ENCODE results near the gene CTNNA3. TPM values are rescaled to one million over a fixed set of nuclear protein-coding genes. Genes with fewer than 3 reads are reported as not detected.

CTNNA3 gene
- total and polyA plus RNA-seq, 2 donors (not counting 3 experiments of a cell fraction or from before 2014, with no cell fraction given): not detected

DNA sequence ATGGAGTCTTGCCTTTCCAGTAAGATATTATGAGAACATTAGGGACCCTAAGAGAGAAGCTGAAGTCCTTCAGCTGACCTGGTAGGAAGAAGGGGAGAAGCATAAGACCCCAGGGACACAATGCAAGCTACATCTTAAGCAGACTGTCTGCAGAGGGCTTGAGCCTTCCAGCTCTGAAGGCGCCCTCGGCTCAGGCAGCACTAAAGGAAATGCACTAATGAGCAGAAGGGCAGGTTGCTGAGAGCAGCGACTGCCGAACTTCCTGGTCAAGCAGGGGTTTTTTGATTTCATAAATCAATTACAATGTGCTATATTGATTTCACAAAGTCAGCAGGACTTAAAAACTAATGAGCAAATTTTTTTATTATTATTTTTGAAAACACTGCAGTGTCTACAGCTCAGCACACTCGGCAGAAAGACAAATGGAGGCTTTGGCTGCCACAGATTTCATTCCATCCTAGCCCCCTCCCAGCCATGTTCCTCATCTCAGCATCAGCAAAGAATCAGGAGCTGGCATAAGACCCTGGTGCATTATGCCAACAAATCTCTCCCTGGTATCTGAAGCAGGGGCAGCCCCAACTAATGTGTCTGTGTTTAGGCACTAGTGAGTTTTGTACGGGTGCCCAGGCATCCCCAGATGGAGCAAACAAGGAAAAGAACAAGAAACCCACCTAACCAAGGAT, 713.1 kb downstream of the CTNNA3 start:
- no peak overlapping the region for H2AFZ ChIP-seq (ENCODE audit: low read depth, low read length)
- FAIRE-seq (no peak), DNase-seq (ENCODE audit: low read depth, low spot score) (no peak)
- H3K27ac ChIP-seq (ENCODE audit: insufficient read depth, low read depth, low read length): no peak overlapping the region
- H3K9me1 ChIP-seq (replicated peaks; ENCODE audit: control insufficient read depth, extremely low read depth, insufficient read depth, low read length): no peaks in the 10 kb centered on the region
- no peaks in the 10 kb centered on the region for H3K9me3 ChIP-seq (replicated peaks; ENCODE audit: control insufficient read depth, insufficient read depth, low read length)
- TF ChIP-seq GATA2 (IDR thresholded peaks at IDR 0.05; ENCODE audit: insufficient read depth, insufficient read length, low read depth, low read length) (no peak), MYC (IDR thresholded peaks at IDR 0.05; ENCODE audit: low read depth, low read length) (no peak), EZH2 (IDR thresholded peaks at IDR 0.05; ENCODE audit: borderline replicate concordance, low read depth, low read length, severe bottlenecking) (no peak)
- intact Hi-C loops (cut with micrococcal nuclease) (no loop called here), dilution Hi-C loops (cut with MboI; ENCODE audit: extremely low pct_ligation_motif_present, low sequenced_read_pairs) (no loop called here)
- H4K20me1 ChIP-seq (replicated peaks; ENCODE audit: control insufficient read depth, extremely low read depth, insufficient read depth, low read length): no peaks in the 10 kb centered on the region
- no peak overlapping the region for H3K4me3 ChIP-seq (replicated peaks in 1 of 3; ENCODE audit: insufficient read depth in 1 of 3, low read depth in 1 of 3, low read length in 3 of 3)
- H3K27me3 ChIP-seq (ENCODE audit: control insufficient read depth in 2 of 2, insufficient read depth in 2 of 2, low read length in 2 of 2): no peaks in the 10 kb centered on the region
- no peaks in the 10 kb centered on the region for H3K36me3 ChIP-seq (ENCODE audit: control insufficient read depth in 2 of 2, extremely low read depth in 1 of 2, insufficient read depth in 2 of 2, low read length in 2 of 2)
- ChIA-PET CTCF (no interaction called here), POLR2A (no interaction called here)
- BruUV-seq (replicated peaks): no TSS peak
- no peaks in the 10 kb centered on the region for H3K79me2 ChIP-seq (ENCODE audit: control insufficient read depth, insufficient read depth, low read length)
- H3K9ac ChIP-seq (replicated peaks; ENCODE audit: extremely low read depth, insufficient read depth, low read length): no peak overlapping the region
- H3K4me2 ChIP-seq (ENCODE audit: insufficient read depth, low read length): no peak overlapping the region
- H3K4me1 ChIP-seq (ENCODE audit: control insufficient read depth, extremely low read depth, insufficient read depth, low read length): no peaks in the 10 kb centered on the region

DNA sequence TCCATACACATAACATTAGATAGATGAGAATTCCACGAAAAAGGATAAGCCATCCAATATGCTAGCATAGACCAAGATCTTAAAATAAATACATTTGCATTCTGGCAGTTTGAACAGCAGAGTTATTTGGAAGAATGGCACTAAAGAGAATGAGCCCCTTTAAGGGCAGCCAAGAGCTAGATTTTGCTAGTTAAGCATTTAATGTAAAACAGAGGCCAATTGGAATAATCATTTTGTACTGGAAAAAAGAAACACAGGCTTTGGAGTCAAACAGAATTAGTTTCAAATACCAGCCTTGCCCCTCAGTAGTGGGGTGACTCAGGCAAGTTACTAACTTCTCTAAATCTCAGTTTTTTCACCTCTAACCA, 714.0 kb downstream of the CTNNA3 start:
- CTCF ChIA-PET: no interaction called here
- H3K27ac ChIP-seq (ENCODE audit: insufficient read depth, low read depth, low read length): no peak overlapping the region
- TF ChIP-seq JUN (IDR thresholded peaks at IDR 0.05; ENCODE audit: borderline replicate concordance, insufficient read depth, insufficient read length, low read depth) (no peak), POLR2AphosphoS5 (IDR thresholded peaks at IDR 0.05; ENCODE audit: insufficient read depth, low read depth, low read length) (no peak), MAX (IDR thresholded peaks at IDR 0.05; ENCODE audit: insufficient read depth, insufficient read length) (no peak), FOS (IDR thresholded peaks at IDR 0.05; ENCODE audit: borderline replicate concordance, insufficient read depth, low read length) (no peak), POLR2A (IDR thresholded peaks at IDR 0.05; ENCODE audit: low read depth, low read length) (no peak), GATA2 (IDR thresholded peaks at IDR 0.05; ENCODE audit: insufficient read depth, insufficient read length, low read depth, low read length) (no peak), EZH2 (IDR thresholded peaks at IDR 0.05; ENCODE audit: borderline replicate concordance, low read depth, low read length, severe bottlenecking) (no peak), MYC (IDR thresholded peaks at IDR 0.05; ENCODE audit: low read depth, low read length) (no peak)
- TF ChIP-seq, protein P1, sequence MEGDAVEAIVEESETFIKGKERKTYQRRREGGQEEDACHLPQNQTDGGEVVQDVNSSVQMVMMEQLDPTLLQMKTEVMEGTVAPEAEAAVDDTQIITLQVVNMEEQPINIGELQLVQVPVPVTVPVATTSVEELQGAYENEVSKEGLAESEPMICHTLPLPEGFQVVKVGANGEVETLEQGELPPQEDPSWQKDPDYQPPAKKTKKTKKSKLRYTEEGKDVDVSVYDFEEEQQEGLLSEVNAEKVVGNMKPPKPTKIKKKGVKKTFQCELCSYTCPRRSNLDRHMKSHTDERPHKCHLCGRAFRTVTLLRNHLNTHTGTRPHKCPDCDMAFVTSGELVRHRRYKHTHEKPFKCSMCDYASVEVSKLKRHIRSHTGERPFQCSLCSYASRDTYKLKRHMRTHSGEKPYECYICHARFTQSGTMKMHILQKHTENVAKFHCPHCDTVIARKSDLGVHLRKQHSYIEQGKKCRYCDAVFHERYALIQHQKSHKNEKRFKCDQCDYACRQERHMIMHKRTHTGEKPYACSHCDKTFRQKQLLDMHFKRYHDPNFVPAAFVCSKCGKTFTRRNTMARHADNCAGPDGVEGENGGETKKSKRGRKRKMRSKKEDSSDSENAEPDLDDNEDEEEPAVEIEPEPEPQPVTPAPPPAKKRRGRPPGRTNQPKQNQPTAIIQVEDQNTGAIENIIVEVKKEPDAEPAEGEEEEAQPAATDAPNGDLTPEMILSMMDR (IDR thresholded peaks at IDR 0.05; ENCODE audit: extremely low read depth in 1 of 2, insufficient read depth in 1 of 2, low read depth in 1 of 2, low read length in 2 of 2): no peak
- BruUV-seq (replicated peaks): no TSS peak
- POLR2A ChIA-PET: no interaction called here
- H3K4me3 ChIP-seq (replicated peaks in 1 of 3; ENCODE audit: insufficient read depth in 1 of 3, low read depth in 1 of 3, low read length in 3 of 3): no peak overlapping the region
- no peaks in the 10 kb centered on the region for H3K9me3 ChIP-seq (replicated peaks; ENCODE audit: control insufficient read depth, insufficient read depth, low read length)
- no peak overlapping the region for H3K9ac ChIP-seq (replicated peaks; ENCODE audit: extremely low read depth, insufficient read depth, low read length)
- H4K20me1 ChIP-seq (replicated peaks; ENCODE audit: control insufficient read depth, extremely low read depth, insufficient read depth, low read length): no peaks in the 10 kb centered on the region
- H3K27me3 ChIP-seq (ENCODE audit: control insufficient read depth in 2 of 2, insufficient read depth in 2 of 2, low read length in 2 of 2): no peaks in the 10 kb centered on the region
- H3K9me1 ChIP-seq (replicated peaks; ENCODE audit: control insufficient read depth, extremely low read depth, insufficient read depth, low read length): no peaks in the 10 kb centered on the region
- intact Hi-C loops (cut with micrococcal nuclease) (no loop called here), dilution Hi-C loops (cut with MboI; ENCODE audit: extremely low pct_ligation_motif_present, low sequenced_read_pairs) (no loop called here)
- FAIRE-seq: no peak
- no peak overlapping the region for H2AFZ ChIP-seq (ENCODE audit: low read depth, low read length)
- H3K4me2 ChIP-seq (ENCODE audit: insufficient read depth, low read length): no peak overlapping the region
- H3K36me3 ChIP-seq (ENCODE audit: control insufficient read depth in 2 of 2, extremely low read depth in 1 of 2, insufficient read depth in 2 of 2, low read length in 2 of 2): no peaks in the 10 kb centered on the region
- no peaks in the 10 kb centered on the region for H3K4me1 ChIP-seq (ENCODE audit: control insufficient read depth, extremely low read depth, insufficient read depth, low read length)
- no peak for DNase-seq (ENCODE audit: low read depth, low spot score)
- no peaks in the 10 kb centered on the region for H3K79me2 ChIP-seq (ENCODE audit: control insufficient read depth, insufficient read depth, low read length)
